ENCODE results near the gene HYCC2.
"Not testable (repeated sequence)": the region's sequence is repeated elsewhere in the genome, so short reads cannot be mapped to it uniquely, and the experiment has no call there.

HYCC2 gene

GRCh38 chr2:201070948-201071478 is 458 bp downstream of the HYCC2 start:
- no peak for DNase-seq (ENCODE audit: low read depth)

DNA sequence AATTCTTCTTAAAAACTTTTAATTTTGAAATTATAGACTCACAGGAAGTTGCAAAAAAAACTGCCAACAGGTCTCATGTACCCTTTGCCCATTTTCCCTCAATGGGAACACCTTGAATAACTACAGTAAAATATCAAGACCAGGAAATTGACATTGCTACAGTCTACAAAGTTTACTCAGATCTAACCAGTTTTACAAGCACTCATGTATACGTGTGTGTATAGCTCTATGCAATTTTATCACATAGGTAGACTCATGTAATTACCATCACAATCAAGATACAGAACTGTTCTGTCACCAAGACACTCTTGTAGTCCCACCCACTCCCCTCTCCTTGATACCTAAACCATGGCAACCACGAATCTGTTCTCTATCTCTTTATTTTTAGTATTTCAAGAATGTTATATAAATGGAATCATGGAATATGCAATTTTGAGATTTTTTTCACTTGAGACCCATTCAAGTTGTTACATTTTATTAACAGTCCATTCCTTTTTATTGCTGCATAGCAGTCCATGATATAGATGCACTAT is 6.6 kb downstream of the HYCC2 start:
- DNase-seq (ENCODE audit: low read depth) = no peak

- not testable (repeated sequence) for DNase-seq (ENCODE audit: low read depth)
Measured at GRCh38 chr2:201063516-201063915, 8.0 kb downstream of the HYCC2 start.

DNA sequence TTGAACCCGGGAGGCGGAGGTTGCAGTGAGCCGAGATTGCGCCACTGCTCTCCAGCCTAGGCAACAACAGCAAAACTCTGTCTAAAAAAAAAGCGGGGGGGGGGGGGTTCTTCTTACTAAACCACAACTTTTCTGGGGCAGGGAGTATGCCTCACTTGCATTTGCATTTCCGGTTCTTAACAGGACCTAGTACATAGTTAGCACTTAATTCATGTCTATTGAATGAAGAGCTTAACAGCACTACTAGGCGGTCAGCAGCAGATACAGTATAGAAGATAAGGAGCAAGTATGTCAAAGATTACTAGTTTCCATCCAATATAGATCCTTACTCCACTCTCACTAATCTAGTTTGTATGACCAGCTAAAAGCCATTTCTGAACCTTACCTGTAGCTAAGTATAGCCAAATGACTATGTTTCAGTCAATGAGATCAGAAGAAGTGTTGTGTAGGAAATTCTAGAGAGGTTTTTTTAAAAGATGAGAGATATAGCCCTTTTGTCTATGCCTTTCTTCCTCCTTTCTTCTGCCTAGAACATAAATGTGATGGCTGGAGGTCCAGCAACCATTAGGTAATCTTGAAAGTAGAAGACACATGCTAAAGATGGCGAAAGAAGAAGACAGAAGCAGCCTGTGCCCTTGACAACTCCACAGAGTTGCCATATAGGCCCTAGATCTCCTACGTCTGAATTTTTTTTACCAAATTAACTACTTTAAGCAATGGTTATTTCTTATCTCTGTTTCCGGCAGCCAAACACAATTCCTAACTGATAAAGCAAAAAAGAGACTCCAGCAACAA is 11.3 kb downstream of the HYCC2 start:
- no peak for DNase-seq (ENCODE audit: low read depth)

- no peak for DNase-seq (ENCODE audit: low read depth)
Measured at GRCh38 chr2:201058914-201059313, 12.6 kb downstream of the HYCC2 start.

DNA sequence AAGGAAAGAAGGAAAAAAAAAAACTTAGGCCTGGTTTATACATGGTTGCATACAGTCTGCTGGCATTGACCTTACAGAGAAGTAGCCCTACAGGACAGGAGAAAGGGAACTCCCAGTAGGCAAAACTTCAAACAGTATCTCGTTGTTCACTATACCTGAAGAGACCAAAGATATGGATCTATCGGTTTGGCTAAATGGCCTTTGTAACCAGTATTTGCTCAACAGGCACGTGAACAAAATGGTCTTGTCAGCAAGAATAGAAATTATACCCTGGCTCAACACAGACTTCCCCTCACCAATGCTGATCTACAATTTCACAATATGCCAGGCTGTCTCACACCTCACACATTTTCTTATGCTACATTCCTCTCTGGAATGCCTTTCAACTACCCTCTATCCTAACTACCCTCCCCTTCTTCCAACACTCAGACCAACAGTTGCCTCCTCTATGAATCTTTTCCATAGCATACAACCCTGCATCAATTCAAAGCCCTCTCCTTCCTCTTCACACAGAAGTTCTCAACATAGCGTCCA is 13.7 kb downstream of the HYCC2 start:
- DNase-seq (ENCODE audit: low read depth) = no peak

- DNase-seq (ENCODE audit: low read depth) = no peak
Measured at GRCh38 chr2:201057087-201057521, 14.4 kb downstream of the HYCC2 start.

GRCh38 chr2:201049455-201049854 is 22.0 kb downstream of the HYCC2 start:
- no peak for DNase-seq (ENCODE audit: low read depth)

GRCh38 chr2:201046881-201047280 is 24.6 kb downstream of the HYCC2 start:
- DNase-seq (ENCODE audit: low read depth) = no peak

DNA sequence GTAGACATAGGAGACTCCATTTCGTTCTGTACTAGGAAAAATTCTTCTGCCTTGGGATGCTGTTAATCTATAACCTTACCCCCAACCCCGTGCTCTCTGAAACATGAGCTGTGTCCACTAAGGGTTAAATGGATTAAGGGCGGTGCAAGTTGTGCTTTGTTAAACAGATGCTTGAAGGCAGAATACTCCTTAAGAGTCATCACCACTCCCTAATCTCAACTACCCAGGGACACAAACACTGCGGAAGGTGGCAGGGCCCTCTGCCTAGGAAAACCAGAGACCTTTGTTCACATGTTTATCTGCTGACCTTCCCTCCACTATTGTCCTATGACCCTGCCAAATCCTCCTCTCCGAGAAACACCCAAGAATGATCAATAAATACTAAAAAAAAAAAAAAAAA is 28.4 kb downstream of the HYCC2 start:
- DNase-seq (ENCODE audit: low read depth) = not testable (repeated sequence)

GRCh38 chr2:201042451-201042850 is 29.0 kb downstream of the HYCC2 start:
- not testable (repeated sequence) for DNase-seq (ENCODE audit: low read depth)

- no peak for DNase-seq (ENCODE audit: low read depth)
Measured at GRCh38 chr2:201040867-201041628, 30.4 kb downstream of the HYCC2 start.

GRCh38 chr2:201038855-201039254 is 32.6 kb downstream of the HYCC2 start:
- DNase-seq (ENCODE audit: low read depth) = no peak

DNA sequence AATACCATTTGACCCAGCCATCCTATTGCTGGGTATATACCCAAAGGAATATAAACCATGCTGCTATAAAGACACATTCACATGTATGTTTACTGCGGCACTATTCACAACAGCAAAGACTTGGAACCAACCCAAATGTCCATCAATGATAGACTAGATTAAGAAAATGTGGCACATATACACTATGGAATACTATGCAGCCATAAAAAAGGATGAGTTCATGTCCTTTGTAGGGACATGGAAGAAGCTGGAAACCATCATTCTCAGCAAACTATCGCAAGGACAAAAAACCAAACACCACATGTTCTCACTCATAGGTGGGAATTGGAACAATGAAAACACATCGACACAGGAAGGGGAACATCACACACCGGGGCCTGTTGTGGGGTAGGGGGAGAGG is 33.1 kb downstream of the HYCC2 start:
- not testable (repeated sequence) for DNase-seq (ENCODE audit: low read depth)

- not testable (repeated sequence) for DNase-seq (ENCODE audit: low read depth)
Measured at GRCh38 chr2:201034355-201034754, 37.1 kb downstream of the HYCC2 start.

- no peak for DNase-seq (ENCODE audit: low read depth)
Measured at GRCh38 chr2:201024518-201024917, 47.0 kb downstream of the HYCC2 start.

DNA sequence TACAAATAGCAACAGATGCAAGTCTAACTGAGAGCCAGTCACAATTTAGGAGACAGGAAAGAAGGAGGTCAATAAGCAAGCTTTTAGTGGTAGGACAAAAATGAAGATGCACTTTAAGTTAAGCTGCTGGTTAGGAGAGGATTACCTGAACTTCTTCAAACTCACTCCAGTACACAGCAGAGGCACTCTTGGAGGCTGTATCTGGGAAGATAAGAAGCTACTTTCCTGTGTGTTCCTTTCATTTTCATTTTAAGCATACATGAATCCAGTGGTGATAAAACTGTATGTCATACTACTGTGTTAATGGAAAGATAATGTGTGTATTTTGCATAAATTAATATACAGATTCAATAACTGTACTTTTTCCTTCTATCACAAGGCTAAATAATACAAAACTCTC is 49.6 kb downstream of the HYCC2 start:
- DNase-seq (ENCODE audit: low read depth) = no peak

All from T-helper 22 cell (primary cell).